ENCODE data around the gene RFPL1. TPM values are rescaled to one million over a fixed set of nuclear protein-coding genes. Genes with fewer than 3 reads are reported as not detected.

Gene RFPL1
- total and polyA plus RNA-seq, 2 of the 13 experiments (the other 11 are each of a cell fraction or from before 2014, with no cell fraction given): not detected

- no peak overlapping the region for H2AFZ ChIP-seq (ENCODE audit: low read length)
- H3K4me2 ChIP-seq (ENCODE audit: low read depth, low read length): no peak overlapping the region
- H3K27ac ChIP-seq (ENCODE audit: extremely low read length, insufficient read depth, low read length): no peak overlapping the region
- ChIA-PET POLR2A (no interaction called here), CTCF (ENCODE audit: low intra/inter-chr PET ratio, low total read pairs) (no interaction called here)
- peaks cover 0 to 11% of the 10 kb centered on the region in 2 experiments; a peak in 2 of 5 replicates for H3K27me3 ChIP-seq (ENCODE audit: control insufficient read depth in 1 of 2, insufficient read depth in 2 of 2, low read length in 2 of 2)
- no peaks in the 10 kb centered on the region for H3K4me1 ChIP-seq (ENCODE audit: insufficient read depth, low read length)
- H3K36me3 ChIP-seq (replicated peaks in 1 of 2; ENCODE audit: control insufficient read depth in 1 of 2, insufficient read depth in 2 of 2, low read length in 2 of 2): no peaks in the 10 kb centered on the region
- H3K9ac ChIP-seq (ENCODE audit: insufficient read depth, low read depth, low read length): no peak overlapping the region
- no peak for TF ChIP-seq SIN3A (IDR thresholded peaks at IDR 0.05; ENCODE audit: borderline replicate concordance, low read depth, low read length)
- TF ChIP-seq DNMT3B (CRISPR knock-in tag; conservative IDR thresholded peaks at IDR 0.05): no peak
- no peak for TF ChIP-seq AGO2 (optimal IDR thresholded peaks at IDR 0.05; ENCODE audit: low read depth, low read length)
- TF ChIP-seq ZNF720 (CRISPR knock-in tag; IDR thresholded peaks at IDR 0.05): no peak
- no peak for TF ChIP-seq SKIL (CRISPR knock-in tag; IDR thresholded peaks at IDR 0.05; ENCODE audit: borderline replicate concordance)
- no peak for TF ChIP-seq CSRNP2 (CRISPR knock-in tag; conservative IDR thresholded peaks at IDR 0.05; ENCODE audit: low read depth)
- no peak for TF ChIP-seq MNT (IDR thresholded peaks at IDR 0.05)
- no peak for TF ChIP-seq POLR2AphosphoS2 (IDR thresholded peaks at IDR 0.05; ENCODE audit: low read depth, low read length)
- DNase-seq (ENCODE audit: low spot score): no peak
- no peak for ATAC-seq
- no peak for FAIRE-seq
- in situ Hi-C loops (cut with HindIII; ENCODE audit: extremely low pct_ligation_motif_present, low pct_unique_long_range_greater_than_20kb) (no loop called here), intact Hi-C loops (cut with micrococcal nuclease; ENCODE audit: unreplicated experiment) (no loop called here)
- no peak overlapping the region for H3K4me3 ChIP-seq (replicated peaks in 1 of 3; ENCODE audit: insufficient read depth in 1 of 3, low read depth in 2 of 3, low read length in 3 of 3)
- H4K20me1 ChIP-seq (ENCODE audit: insufficient read depth, low read length): no peaks in the 10 kb centered on the region
- no peaks in the 10 kb centered on the region for H3K79me2 ChIP-seq (ENCODE audit: insufficient read depth, low read length)
- peaks cover 4% of the 10 kb centered on the region; the same call in 1 of the 2 replicates for H3K9me3 ChIP-seq (ENCODE audit: low read length)
- 57% methylated on average over 6 of the region's 6 CpGs for WGBS (ENCODE audit: low lambda C conversion rate)
- BruUV-seq (replicated peaks): no TSS peak
Measured at GRCh38 chr22:29491012-29491411, 52.6 kb downstream of the RFPL1 start.

Small RNAs within 50 kb of the gene (small RNA-seq; reads per million reads assigned to genes)
- 0 reads per million in 3 experiments for gene AC000041.1 (ENCODE audit: insufficient read depth in 2 of 3, insufficient read length in 3 of 3, low read depth in 2 of 3, low replicate concordance in 1 of 3)

Other genes with a start within 250 kb of the RFPL1 start
- 0.21 and 0.82 TPM in 2 replicates for gene EMID1, start 232.7 kb upstream of the RFPL1 start, total RNA-seq (2016; rRNA removed; fragmentation: Illumina TruSeq; extraction: Trizol)
- 0.45 and 0.81 TPM in 2 replicates for gene EMID1, start 232.7 kb upstream of the RFPL1 start, polyA plus RNA-seq (2011; rRNA removed)
- gene RHBDD3, start 170.6 kb upstream of the RFPL1 start, total RNA-seq (2016; rRNA removed; fragmentation: Illumina TruSeq; extraction: Trizol): 12.6 and 26.7 TPM in 2 replicates
- 12.1 and 21.0 TPM in 2 replicates for gene RHBDD3, start 170.6 kb upstream of the RFPL1 start, polyA plus RNA-seq (2011; rRNA removed)
- 167 and 211 TPM in 2 replicates for gene EWSR1, start 170.3 kb upstream of the RFPL1 start, total RNA-seq (2016; rRNA removed; fragmentation: Illumina TruSeq; extraction: Trizol)
- 326 and 401 TPM in 2 replicates for gene EWSR1, start 170.3 kb upstream of the RFPL1 start, polyA plus RNA-seq (2011; rRNA removed)
- 2.6 and 3.3 TPM in 2 replicates for gene GAS2L1, start 131.9 kb upstream of the RFPL1 start, total RNA-seq (2016; rRNA removed; fragmentation: Illumina TruSeq; extraction: Trizol)
- gene GAS2L1, start 131.9 kb upstream of the RFPL1 start, polyA plus RNA-seq (2011; rRNA removed): 1.8 and 2.2 TPM in 2 replicates
- 0.22 TPM in 1 of 2 replicates, not detected in the other for gene RASL10A, start 122.9 kb upstream of the RFPL1 start, total RNA-seq (2016; rRNA removed; fragmentation: Illumina TruSeq; extraction: Trizol)
- 0.05 and 0.08 TPM in 2 replicates for gene RASL10A, start 122.9 kb upstream of the RFPL1 start, polyA plus RNA-seq (2011; rRNA removed)
- gene AP1B1, start 50.0 kb upstream of the RFPL1 start, total RNA-seq (2016; rRNA removed; fragmentation: Illumina TruSeq; extraction: Trizol): 28.9 and 29.7 TPM in 2 replicates
- gene AP1B1, start 50.0 kb upstream of the RFPL1 start, polyA plus RNA-seq (2011; rRNA removed): 26.0 and 26.6 TPM in 2 replicates
- not detected in 2 replicates for gene NEFH, start 41.6 kb downstream of the RFPL1 start, total RNA-seq (2016; rRNA removed; fragmentation: Illumina TruSeq; extraction: Trizol)
- gene NEFH, start 41.6 kb downstream of the RFPL1 start, polyA plus RNA-seq (2011; rRNA removed): not detected in 2 replicates
- gene THOC5, start 115.2 kb downstream of the RFPL1 start, total RNA-seq (2016; rRNA removed; fragmentation: Illumina TruSeq; extraction: Trizol): 46.7 and 53.5 TPM in 2 replicates
- gene THOC5, start 115.2 kb downstream of the RFPL1 start, polyA plus RNA-seq (2011; rRNA removed): 45.8 and 65.2 TPM in 2 replicates
- 159 and 167 TPM in 2 replicates for gene NIPSNAP1, start 142.5 kb downstream of the RFPL1 start, total RNA-seq (2016; rRNA removed; fragmentation: Illumina TruSeq; extraction: Trizol)
- gene NIPSNAP1, start 142.5 kb downstream of the RFPL1 start, polyA plus RNA-seq (2011; rRNA removed): 203 and 212 TPM in 2 replicates
- 33.3 and 45.3 TPM in 2 replicates for gene NF2, start 165.1 kb downstream of the RFPL1 start, total RNA-seq (2016; rRNA removed; fragmentation: Illumina TruSeq; extraction: Trizol)
- gene NF2, start 165.1 kb downstream of the RFPL1 start, polyA plus RNA-seq (2011; rRNA removed): 8.8 and 9.3 TPM in 2 replicates